HG03139 (cell line): ENCODE measurements around the gene GPR173.

ENCODE experiments used
- ATAC-seq: cut with Tn5 transposase; IDR thresholded peaks from one replicate; pipeline ENCODE4 v1.9.1; 2021; ENCODE audit not compliant: unreplicated experiment

GPR173 gene

DNA sequence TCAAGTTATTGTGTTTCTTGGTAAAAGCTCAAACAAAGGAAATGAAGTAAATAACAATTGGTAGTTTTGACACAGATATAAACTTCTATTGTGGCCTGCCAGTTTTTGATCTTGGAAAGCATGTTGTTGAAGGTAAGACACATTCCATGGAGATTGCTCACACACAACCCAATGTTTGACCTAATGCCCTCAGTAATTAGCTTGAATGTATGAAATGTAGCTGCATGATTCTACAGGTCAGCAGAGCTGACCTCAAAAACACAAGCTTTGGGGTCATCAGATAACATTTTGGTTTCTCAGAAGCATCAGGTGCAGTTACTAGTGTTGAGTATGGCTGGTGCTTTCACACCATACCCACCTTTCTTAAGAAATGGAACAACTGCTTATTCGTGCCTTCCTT is 16.5 kb downstream of the GPR173 start:
- no peak for ATAC-seq

- no peak for ATAC-seq
Measured at GRCh38 chrX:53071064-53071463, 22.5 kb downstream of the GPR173 start.

GRCh38 chrX:53071604-53072417 is 23.2 kb downstream of the GPR173 start:
- ATAC-seq: peak; percentile 81

GRCh38 chrX:53072418-53073114 is 24.0 kb downstream of the GPR173 start:
- no peak for ATAC-seq

DNA sequence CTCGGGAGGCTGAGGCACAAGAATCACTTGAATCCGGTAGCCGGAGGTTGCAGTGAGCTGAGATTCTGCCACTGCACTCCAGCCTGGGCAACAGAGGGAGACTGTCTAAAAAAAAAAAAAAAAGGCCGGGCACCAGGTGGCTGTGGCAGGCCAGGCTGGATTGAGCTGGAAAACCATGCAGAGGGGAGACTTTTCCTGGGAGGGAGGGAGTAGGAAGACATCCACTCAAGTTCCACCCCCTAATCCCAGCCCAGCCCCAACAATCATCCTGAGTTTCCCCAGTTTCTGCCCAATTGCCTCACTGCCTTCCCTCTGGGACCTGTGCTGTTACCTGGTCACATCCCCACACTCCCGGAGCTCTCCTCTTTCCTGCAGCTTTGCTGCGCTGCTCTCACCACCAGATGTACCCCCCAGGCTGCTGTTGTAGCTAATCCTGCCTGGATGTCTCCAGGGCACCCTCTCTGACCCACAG is 24.6 kb downstream of the GPR173 start:
- ATAC-seq: no peak

- no peak for ATAC-seq
Measured at GRCh38 chrX:53075011-53075410, 26.4 kb downstream of the GPR173 start.

DNA sequence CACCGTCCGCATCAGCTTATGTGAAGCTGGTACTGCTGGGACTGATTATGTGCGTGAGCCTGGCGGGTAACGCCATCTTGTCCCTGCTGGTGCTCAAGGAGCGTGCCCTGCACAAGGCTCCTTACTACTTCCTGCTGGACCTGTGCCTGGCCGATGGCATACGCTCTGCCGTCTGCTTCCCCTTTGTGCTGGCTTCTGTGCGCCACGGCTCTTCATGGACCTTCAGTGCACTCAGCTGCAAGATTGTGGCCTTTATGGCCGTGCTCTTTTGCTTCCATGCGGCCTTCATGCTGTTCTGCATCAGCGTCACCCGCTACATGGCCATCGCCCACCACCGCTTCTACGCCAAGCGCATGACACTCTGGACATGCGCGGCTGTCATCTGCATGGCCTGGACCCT is 28.1 kb downstream of the GPR173 start:
- ATAC-seq: no peak

- ATAC-seq: no peak
Measured at GRCh38 chrX:53077207-53078197, 28.9 kb downstream of the GPR173 start.

DNA sequence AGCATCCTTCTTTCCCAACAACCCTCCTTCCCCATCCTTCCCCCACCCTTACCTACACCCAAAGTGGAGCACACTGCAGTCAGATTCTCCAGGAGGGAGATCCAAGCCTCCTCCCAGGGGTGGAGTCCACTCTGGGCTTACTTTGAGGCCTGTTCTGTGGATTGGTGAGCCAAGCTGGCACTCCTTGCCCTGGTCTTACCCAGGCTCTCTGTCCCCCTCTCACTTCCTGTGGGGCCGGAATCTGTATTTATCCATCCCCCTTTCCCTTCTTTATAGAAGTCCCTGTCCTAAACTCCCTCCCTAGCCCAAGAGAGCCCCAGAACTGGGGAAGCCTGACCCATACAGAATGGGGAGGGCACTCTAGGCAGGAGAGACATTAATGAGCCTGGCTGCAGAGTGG is 30.4 kb downstream of the GPR173 start:
- no peak for ATAC-seq

GRCh38 chrX:53080628-53081580 is 32.3 kb downstream of the GPR173 start:
- ATAC-seq: no peak

- ATAC-seq: peak; percentile 93
Measured at GRCh38 chrX:53081925-53082772, 33.6 kb downstream of the GPR173 start, which contains the start of gene TSPYL2. TSPYL2 (plus strand) TSS chrX:53082367; CDS start chrX:53082499, 132 bp downstream.

DNA sequence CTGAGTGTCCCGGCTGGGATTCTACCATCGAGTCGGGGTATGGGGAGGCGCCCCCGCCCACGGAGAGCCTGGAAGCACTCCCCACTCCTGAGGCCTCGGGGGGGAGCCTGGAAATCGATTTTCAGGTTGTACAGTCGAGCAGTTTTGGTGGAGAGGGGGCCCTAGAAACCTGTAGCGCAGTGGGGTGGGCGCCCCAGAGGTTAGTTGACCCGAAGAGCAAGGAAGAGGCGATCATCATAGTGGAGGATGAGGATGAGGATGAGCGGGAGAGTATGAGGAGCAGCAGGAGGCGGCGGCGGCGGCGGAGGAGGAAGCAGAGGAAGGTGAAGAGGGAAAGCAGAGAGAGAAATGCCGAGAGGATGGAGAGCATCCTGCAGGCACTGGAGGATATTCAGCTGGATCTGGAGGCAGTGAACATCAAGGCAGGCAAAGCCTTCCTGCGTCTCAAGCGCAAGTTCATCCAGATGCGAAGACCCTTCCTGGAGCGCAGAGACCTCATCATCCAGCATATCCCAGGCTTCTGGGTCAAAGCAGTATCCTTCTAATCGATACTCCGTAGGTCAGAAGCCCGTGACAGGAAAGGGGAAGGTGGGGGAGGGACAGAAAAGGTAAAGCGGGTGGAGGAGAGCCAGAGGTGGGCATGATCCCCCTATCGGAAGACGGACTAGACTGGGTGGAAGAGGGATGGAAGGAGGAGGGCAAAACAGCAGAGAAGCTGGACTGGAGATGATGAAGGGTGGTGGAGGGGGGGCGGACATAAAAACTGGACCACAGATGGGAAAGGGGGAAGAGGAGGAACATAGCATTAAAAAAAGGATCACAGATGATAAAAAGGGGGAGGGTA is 34.4 kb downstream of the GPR173 start:
- no peak for ATAC-seq

GRCh38 chrX:53084043-53084570 is 35.5 kb downstream of the GPR173 start:
- ATAC-seq: no peak

- ATAC-seq: no peak
Measured at GRCh38 chrX:53084863-53085262, 36.3 kb downstream of the GPR173 start.

DNA sequence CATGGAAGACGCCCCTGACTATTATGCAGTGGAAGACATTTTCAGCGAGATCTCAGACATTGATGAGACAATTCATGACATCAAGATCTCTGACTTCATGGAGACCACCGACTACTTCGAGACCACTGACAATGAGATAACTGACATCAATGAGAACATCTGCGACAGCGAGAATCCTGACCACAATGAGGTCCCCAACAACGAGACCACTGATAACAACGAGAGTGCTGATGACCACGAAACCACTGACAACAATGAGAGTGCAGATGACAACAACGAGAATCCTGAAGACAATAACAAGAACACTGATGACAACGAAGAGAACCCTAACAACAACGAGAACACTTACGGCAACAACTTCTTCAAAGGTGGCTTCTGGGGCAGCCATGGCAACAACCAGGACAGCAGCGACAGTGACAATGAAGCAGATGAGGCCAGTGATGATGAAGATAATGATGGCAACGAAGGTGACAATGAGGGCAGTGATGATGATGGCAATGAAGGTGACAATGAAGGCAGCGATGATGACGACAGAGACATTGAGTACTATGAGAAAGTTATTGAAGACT is 37.2 kb downstream of the GPR173 start:
- no peak for ATAC-seq

GRCh38 chrX:53086464-53086863 is 37.9 kb downstream of the GPR173 start:
- ATAC-seq: no peak

GRCh38 chrX:53087388-53087831 is 38.8 kb downstream of the GPR173 start:
- ATAC-seq: no peak
